NCI-H2196 (cell line): ENCODE results near the gene ZFHX3.
A peak's percentile ranks its signal among the peaks of the same experiment; 100 is the strongest.

Source experiments
- DNase-seq: peaks from one replicate; lab custom pipeline; 2025; ENCODE audit not compliant: unreplicated experiment; lab: John Stamatoyannopoulos, UW

Gene ZFHX3

DNA sequence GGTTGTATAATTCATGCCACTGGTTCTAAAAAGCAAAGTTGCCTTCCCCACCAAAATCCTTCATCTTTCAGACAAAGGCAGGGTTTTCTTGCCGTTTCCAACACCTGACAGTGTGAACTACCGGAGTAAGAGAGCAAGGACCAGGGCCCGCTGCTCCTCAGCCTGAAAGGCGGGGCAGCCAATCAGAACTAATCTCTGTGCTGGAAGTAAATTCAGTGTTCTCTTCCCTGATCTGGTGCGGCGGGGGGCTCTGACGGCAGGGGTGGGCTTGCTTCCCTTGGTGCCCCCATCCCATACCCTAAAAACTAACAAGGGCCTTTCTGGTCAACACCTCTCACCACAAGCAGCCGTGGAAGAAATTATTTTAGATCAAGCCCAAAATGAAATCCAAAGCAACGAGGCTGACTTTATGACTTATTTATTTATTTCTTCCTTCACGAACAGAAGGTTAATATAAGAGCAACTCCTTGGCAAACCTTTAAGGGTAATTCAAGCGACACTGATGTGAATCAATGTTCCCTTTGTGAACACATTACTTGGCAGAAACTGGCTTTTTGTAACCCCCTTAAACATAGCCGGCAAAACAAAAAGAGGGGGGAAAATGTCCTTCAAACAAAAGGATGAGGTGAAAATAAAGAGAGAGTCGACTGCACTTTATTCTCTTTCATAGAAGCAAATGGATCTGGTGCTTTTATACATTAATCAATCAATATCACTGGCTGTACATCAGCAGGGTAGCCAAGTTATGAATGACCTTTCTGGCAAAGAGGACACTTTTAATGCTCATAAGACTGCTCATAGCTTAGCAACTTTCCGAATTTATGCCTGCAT lies 189.9 kb downstream of the ZFHX3 start:
- DNase-seq, result no peak

- DNase-seq, result peak; percentile 1
Measured at GRCh38 chr16:72856797-72857196, 191.1 kb downstream of the ZFHX3 start.

GRCh38 chr16:72854267-72854959 lies 193.5 kb downstream of the ZFHX3 start:
- no peak for DNase-seq

GRCh38 chr16:72853575-72854266 lies 194.2 kb downstream of the ZFHX3 start:
- DNase-seq, result no peak

GRCh38 chr16:72852421-72852820 lies 195.5 kb downstream of the ZFHX3 start:
- no peak for DNase-seq

GRCh38 chr16:72850853-72851252 lies 197.1 kb downstream of the ZFHX3 start:
- no peak for DNase-seq

DNA sequence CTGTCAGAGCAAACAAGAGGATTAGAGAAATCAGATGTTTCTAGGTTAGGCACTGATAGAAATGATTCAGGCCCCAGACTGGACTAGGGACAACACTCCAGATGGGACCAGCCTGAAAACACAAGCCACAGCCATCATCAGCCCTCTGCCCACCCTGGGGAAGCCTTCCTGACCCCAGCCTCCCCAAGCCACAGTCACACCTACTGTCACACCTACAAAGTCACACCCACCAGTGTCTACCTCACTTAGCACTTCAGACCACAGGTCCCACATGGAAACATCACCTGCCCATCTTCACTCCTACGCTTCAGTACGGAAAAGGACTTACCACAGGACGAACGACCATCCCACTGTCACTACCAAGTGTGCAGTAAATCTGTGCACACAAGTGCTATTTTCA lies 197.9 kb downstream of the ZFHX3 start:
- DNase-seq, result no peak

DNA sequence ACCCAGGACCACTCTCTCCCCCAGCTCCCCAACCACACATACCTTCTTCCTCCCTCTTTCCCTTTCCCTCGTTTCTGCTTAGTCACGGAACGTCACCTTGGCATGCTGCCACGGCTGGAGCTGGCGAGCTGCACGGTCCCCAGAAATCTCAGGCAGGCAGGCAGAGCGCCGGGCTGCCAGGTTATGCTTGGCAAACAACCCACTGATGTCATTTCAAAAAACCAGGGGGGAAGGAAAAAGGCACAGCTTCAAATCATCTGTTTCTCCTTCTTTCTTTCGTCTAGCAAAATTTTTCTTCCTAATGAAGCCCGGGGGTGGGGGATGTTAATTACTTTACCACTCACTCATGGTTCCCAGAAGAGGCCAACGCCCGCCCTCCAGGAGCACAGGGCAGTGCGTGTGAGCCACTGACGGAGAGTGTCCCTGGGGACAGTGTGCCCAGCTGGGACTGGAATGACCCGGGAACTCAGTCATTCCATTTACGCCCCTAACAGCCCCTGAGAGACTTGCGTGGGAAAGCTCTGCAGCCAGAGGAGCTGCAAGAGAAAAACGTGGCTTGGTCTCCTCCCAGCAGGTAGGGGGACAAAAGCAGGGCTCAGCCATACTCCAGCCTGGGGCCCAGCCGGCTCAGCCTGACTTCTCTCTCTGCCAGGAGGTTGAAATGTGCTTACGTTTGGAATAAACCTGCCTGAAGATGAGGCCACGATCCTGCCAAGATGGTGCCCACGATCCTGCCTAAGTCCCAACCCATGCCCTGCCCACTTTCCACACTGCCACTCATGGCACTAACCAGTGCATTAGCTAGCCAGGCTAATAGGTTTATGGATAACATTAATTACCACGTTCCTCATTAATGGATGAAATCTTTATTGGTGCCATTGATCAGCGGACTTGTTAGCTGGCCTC lies 198.9 kb downstream of the ZFHX3 start:
- peak; percentile 78 for DNase-seq

GRCh38 chr16:72848028-72848400 lies 199.9 kb downstream of the ZFHX3 start:
- no peak for DNase-seq

- DNase-seq, result no peak
Measured at GRCh38 chr16:72847187-72848027, 200.5 kb downstream of the ZFHX3 start.

- DNase-seq, result no peak
Measured at GRCh38 chr16:72846594-72846993, 201.3 kb downstream of the ZFHX3 start.

GRCh38 chr16:72845322-72846020 lies 202.5 kb downstream of the ZFHX3 start:
- DNase-seq, result no peak

DNA sequence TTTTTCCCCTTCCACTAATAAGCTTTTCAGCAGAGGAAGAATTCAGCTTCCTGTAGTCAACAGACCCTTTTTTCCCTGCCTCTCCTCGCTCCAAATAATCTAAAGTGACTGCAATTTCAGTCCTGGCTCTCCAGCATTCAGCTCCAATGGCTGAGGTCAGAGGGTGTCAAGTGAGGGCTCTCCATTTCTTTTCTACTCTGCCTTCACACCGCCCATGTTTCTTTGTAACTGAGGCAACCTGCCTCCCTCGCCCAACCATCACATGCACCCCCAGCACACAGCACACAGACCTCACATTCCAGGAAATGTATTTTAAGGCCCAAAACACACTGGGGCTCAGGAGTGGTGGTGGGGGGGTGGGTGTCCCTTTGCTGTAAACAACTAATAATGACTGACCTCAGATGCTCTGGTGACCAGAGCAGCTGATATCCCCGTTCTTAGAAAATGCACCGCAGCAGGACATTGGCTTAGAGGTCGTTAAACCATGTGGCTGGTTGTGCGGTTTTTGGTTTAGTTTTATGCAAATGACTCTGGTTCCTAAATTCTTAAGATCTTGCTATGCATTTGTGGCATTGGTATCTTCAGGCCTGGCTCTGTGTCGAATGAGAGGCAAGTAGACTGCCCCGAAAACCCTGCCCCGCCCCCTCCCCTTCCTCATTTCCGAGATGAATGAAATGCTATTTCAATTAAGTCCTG lies 203.6 kb downstream of the ZFHX3 start:
- no peak for DNase-seq

GRCh38 chr16:72841506-72841905 lies 206.4 kb downstream of the ZFHX3 start:
- DNase-seq, result no peak

DNA sequence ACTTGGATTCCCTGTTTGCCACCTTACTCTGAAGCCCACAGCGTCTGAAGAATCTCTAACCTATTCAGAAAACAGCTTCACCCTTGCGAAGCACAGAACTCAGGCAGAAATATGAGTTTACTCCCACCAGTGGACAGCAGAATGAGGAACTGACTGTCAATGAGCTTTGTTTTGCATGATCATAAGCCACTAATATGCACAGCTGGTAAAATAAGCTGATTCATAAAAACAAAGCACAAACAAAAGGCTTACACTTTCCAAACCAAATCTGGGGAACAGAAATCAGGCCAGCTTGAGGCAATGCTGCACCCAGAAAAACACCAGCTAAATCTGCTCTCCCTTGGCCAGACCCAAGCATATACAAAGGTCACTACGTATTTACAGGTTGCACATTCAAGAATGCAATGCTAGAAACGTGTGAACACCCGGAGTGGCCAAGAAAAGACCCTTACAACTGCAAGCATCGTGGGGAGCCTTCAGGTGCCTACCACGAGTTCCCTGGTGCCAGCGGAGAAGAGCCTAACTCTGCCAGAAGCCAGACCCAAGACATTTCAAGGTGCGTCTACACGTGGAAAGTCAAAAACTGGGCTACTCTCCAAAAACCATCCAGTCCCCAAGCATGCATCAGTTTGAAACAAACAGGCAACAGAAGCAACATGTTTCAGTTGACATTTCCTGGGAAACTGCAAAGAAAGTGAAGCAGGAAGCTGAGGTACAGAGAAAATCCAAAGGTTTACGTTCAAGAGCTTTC lies 207.1 kb downstream of the ZFHX3 start:
- no peak for DNase-seq

DNA sequence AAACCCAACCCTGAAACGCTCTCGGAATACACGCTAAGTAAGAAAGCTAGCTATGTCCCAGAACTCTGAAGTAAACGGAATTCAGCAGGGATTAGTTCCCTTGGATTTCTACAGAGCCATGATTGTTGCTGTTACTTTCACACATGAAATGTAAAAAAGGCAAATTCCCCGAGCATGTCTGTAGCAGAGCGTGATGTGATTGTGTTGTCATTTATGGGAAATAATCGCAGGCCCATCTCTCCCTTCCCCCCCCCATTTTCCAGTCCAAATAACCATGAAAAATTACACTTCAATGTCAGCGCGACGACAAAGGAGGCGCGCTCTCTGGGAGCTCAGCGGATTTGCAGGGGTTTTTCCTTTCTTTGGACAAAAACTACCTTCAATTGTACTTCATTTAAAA lies 209.0 kb downstream of the ZFHX3 start:
- no peak for DNase-seq

- DNase-seq, result no peak
Measured at GRCh38 chr16:72838586-72838910, 209.4 kb downstream of the ZFHX3 start.

GRCh38 chr16:72837846-72838585 lies 209.9 kb downstream of the ZFHX3 start:
- DNase-seq, result no peak
